Bone marrow (tissue), 2 donors: ENCODE data around the gene RAD9A.

Experiments used
- DNase-seq, 2 donors: peaks; one replicate each; lab custom pipeline; 2025; lab: John Stamatoyannopoulos, UW

RAD9A gene

DNA sequence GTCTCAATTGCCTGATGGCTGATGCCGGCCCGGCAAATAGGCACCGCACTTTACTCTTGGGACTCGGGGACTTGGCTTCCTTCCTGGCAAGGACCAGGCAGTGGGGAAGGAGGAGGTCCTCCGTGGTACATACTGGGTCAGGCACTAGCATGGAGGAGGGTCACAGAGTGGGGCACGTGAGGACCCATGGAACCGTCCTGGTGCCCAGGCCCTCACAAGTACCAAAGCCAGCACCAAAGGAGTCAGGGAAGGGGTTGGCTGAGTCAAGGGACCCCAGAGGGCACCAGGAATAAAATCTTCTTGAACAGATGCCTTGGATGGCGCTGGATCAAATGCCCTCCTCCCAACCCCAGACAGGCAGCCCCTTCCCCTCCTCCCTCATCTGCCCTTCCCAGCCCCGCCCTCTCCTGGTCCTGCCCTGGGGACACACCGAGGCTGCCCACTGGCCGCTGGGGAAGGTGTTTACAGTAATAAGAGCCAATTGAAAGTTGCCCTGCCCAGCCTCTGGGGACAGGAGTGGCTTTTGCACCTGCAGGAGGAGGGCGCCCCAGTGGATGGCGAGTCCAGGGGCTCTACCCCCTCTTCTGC lies 18.1 kb downstream of the RAD9A start:
- no peak for DNase-seq

GRCh38 chr11:67410369-67410831 lies 18.6 kb downstream of the RAD9A start:
- no peak for DNase-seq

GRCh38 chr11:67410984-67411784 lies 19.4 kb downstream of the RAD9A start:
- DNase-seq, result no peak

- no peak for DNase-seq
These were observed 20.0 kb downstream of the RAD9A start for GRCh38 chr11:67411785-67412152.

GRCh38 chr11:67412495-67413179 lies 20.9 kb downstream of the RAD9A start:
- DNase-seq, result no peak

DNA sequence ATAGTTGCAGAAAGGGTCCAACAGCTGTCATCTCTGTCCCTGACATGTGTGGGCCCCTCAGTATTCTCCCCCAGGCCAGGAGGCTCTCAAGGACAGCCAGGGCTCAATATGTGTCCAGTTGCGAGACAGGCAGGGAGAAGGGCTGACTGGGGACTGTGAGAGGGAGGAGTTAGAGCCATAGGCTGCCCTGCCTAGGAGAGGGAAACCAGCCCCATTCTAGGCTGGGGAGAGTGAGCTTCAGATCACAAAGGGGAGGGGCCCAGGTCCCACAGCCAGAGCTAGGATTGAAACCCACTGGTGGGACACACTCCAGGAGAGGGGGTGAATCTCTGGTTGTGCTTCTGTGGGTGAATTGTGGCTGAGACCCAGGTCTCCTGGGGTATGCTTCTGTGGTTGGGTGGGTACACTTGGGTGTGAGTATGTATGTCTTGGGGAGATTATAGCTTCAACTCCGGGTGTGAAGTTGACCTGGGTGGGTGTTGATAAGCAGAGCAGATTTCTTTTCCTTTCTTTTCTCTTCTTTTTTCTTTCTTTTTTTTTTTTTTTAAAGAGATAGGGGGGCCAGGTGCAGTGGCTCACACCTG lies 21.6 kb downstream of the RAD9A start:
- DNase-seq, result no peak

DNA sequence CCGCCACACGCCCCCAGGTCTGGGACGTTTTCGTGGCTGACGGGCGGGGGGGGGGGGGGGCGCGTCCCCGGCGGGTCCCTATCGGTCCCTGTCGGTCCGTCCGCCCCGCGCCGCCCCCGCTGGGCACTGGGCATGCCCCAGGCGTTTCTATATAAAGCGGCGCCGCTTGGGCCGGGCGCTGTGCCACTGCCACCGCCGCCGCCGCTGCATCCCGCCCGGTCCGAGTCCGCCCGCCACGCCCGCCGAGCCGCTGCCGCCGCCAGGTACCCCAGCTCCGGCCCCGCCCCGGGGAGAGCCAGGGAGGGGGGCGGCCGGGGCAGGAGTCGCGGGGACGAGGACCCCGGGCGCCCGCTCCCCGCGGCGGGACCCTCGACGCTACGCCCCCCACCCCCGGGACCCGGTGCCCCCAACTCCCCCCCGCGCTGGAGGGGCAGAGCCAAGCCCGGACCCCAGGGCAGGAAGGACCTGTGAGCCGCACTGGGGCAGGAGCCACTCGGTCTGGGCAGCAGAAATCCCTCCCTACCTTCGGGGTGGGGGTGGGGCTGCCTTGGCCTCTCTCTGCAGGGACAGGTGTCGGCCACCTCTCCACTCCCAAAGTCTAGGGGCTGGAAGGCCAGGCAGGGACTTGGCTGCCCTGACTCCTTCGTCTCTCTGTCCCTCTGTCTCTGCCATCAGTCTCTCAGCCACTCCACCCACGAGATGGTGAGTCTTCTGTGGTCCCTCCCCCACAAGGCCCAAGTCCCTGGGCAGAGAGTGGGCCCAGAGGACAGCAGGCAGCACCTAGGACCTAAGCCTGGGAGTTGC lies 23.9 kb downstream of the RAD9A start, which contains the start of gene CARNS1:
Gene CARNS1 (plus strand): TSS at position 178 of the 804 bp plus-strand sequence. CDS start 522 bp downstream, at position 700.
- DNase-seq, result no peak

- peak in 1 of 2 donors; percentile 50 for DNase-seq
These were observed 24.9 kb downstream of the RAD9A start for GRCh38 chr11:67416416-67417335.

DNA sequence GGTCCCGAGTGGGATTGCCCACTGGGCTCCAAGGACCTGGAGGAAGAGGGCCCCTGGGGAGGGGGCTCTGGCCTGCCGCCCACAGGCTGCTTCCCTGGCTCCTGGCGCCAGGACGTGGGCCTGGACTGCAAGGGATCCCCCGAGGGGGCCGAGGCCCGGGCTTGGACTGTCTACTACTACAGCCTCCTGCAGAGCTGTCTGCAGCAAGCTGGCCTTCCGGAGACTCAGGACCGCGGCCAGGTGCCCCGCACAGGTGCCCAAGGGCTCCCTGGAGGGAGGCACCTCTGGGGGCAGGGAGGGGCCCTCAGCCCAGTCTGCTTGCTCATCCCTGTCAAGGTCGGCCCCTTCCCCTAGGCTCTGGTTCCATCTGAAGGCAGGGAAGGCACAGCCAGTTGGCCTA lies 25.6 kb downstream of the RAD9A start:
- DNase-seq, result no peak

DNA sequence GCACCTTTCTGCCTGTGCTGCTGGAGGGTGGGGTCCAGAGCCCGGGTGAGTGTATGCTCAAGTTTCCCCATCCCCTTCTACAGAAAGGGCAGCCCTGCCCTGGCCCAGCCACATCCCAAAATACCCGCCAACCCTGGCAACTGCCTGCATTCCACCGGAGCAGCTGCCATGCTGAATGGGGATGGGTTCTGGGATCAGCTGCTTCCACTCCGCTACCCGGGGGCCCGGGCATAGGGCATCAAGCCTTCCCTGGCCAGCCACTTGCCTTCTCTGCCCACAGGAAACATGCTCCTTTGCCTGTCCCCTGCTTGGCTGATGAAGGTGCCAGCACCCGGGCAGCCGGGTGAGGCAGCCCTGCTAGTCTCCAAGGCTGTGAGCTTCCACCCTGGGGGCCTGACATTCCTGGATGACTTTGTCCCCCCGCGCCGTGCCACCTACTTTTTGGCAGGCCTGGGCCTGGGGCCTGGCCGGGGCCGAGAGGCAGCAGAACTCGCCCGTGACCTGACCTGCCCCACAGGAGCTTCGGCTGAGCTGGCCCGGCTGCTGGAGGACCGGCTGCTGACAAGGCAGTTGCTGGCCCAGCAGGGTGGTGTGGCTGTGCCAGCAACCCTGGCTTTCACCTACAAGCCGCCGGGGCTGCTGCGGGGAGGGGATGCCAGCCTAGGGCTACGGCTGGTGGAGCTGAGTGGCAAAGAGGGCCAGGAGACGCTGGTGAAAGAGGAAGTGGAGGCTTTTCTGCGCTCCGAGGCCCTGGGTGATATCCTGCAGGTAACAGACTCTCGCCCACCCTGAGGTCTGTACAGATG lies 26.9 kb downstream of the RAD9A start:
- DNase-seq, result peak in 1 of 2 donors; percentile 32

DNA sequence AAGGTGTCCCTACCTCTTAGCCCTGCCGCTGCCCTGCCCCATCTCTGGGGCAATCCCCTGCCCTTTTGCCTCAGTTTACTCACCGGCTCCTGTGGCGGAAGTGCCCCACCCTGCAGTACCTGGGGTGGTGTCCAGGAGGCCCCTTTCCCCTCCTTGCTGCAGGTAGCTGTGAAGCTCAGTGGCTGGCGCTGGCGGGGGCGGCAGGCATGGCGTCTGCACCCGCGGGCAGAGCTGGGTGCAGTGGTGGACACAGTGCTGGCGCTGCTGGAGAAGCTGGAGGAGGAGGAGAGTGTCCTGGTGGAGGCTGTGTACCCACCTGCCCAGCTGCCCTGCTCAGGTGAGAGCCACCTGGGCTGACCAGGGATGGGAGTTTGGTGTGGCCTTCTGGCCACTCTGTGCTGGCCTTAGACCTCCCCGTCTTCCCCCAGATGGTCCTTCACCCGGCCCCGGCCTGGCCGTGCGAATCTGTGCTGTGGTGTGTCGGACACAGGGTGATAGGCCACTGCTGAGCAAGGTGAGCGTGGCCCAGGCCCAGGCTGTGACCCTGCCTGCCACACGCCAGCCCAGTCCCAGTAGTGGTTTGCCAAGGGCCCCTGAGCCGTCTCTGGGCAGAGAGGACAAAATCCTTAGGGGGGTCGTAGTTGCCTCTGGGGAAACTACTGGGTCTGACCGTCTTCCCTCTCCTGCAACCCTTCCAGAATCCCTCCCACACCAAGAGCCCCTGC lies 27.7 kb downstream of the RAD9A start:
- no peak for DNase-seq

GRCh38 chr11:67420147-67420645 lies 28.4 kb downstream of the RAD9A start:
- no peak for DNase-seq

DNA sequence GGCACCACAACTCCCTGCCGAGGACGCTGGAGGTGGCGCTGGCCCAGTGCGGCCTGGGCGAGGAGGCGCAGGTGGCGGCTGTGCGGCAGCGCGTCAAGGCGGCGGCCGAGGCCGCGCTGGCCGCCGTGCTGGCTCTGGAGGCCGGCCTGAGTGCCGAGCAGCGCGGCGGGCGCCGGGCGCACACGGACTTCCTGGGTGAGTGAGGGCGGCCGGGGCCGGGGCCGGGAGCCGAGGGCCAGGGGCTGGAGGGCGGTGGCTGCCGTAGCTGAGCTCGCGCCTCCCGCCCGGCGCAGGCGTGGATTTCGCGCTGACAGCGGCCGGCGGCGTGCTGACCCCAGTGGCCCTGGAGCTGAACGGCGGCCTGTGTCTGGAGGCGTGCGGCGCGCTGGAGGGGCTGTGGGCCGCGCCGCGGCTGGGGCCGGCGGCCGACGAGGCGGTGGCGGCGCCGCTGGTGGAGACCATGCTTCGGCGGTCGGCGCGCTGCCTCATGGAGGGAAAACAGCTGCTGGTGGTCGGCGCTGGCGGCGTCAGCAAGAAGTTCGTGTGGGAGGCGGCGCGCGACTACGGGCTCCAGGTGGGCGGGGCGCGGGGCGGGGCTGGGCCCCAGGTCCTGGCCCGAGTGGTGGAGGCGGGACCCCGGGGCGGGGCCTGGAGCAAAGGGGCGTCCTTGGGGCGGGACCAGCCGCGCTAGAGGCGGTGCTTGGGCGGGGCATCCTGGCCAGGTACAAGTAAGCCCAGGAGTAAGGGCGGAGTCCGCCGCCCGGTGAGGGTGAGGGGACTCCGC lies 29.1 kb downstream of the RAD9A start:
- DNase-seq, result peak; percentile 85 to 91

DNA sequence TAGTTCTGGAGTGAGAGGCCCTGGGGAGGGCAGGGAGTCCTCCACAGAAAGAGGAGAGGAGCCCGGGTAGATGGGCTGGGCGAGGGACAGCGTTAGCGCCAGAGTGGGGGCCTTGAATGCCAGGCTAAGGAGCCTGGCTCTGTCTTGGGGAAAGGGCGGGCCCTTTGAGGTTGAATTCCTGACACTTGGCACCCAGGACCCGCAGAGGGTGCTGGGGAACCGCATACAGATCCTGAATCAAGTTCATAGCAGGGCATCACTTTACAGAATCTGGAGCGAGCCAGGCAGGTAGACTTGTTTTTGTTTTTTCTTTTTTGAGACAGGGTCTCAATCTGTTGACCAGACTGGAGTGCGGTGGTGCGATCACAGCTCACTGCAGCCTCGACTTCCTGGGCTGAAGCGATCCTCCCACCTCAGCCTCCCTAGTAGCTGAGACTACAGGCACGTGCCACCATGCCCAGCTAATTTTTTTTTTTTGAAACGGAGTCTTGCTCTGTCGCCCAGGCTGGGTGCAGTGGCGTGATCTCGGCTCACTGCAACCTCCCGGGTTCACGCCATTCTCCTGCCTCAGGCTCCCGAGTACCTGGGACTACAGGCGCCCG lies 29.7 kb downstream of the RAD9A start:
- DNase-seq, result no peak

- no peak for DNase-seq
These were observed 31.1 kb downstream of the RAD9A start for GRCh38 chr11:67422891-67423290.

DNA sequence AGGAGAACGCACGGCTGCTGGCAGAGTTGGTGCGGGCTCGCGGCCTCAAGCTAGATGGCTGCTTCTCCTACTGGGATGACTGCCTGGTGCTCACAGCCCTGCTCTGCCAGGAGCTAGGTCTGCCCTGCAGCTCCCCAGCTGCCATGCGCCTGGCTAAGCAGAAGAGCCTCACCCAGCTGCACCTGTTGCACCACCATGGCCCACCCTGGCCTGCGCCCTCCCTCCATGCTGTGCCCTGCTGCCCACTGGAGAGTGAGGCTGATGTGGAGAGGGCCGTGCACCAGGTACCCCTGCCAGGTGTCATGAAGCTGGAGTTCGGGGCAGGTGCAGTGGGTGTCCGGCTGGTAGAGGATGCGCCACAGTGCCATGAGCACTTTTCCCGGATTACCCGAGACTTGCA lies 31.7 kb downstream of the RAD9A start:
- DNase-seq, result no peak

DNA sequence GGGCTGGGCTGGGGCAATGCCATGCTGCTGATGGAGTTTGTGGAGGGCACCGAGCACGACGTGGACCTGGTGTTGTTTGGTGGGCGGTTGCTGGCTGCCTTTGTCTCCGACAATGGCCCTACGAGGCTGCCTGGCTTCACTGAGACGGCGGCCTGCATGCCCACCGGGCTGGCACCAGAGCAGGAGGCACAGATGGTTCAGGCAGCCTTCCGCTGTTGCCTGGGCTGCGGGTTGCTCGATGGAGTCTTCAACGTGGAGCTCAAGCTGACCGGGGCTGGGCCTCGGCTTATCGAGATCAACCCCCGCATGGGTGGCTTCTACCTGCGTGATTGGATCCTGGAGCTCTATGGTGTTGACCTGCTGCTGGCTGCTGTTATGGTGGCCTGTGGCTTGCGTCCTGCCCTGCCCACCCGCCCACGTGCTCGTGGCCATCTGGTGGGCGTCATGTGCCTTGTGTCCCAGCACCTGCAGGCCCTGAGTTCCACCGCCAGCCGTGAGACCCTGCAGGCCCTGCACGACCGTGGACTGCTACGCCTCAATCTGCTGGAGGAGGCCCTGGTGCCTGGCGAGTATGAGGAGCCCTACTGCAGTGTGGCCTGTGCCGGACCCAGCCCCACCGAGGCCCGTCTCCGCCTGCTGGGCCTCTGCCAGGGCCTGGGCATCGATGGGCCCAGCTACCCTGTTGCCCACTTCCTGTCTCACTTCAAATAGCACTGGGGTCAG lies 32.3 kb downstream of the RAD9A start:
- DNase-seq, result no peak
